Fibroblast of lung (primary cell): Measurements from ENCODE around the gene NLGN4X.

Experiments
- EZH2 ChIP-seq: IDR thresholded peaks from 2 replicates; pipeline ENCODE4 v1.5.1; 2012; ENCODE audit warnings: low read length, control low read depth, mild to moderate bottlenecking; ENCODE audit errors: missing control alignments
- TF ChIP-seq, protein P1 (sequence below), 2 donors: IDR thresholded peaks in 1 of 2; conservative IDR thresholded peaks in 1 of 2; 1 replicate in 1 of 2; 2 replicates in 1 of 2; pipeline ENCODE4 v1.5.1; 2011 to 2012; ENCODE audit warnings: low read length in 2 of 2, control low read depth in 1 of 2, inconsistent platforms in 1 of 2, low read depth in 1 of 2, mild to moderate bottlenecking in 1 of 2

DNA sequence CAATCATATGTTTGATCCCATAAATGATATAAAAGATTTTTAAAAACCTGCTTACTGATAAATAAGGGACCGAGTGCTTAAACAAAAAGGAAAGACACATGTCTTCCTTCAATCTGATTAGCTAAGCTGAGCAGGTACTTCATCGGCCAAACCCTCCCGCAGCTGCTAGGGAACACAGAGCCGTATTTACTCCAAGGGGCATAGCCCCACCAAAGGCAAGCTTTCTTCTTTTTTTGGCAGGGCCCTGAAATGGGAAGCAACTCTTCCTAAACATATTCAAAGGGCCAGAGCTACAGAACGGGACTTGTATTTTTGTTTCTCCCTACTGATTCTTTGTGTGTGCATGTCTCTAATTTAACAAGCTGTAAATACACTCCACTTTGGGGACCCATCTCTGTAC is 337.3 kb downstream of the NLGN4X start:
- TF ChIP-seq, protein P1, sequence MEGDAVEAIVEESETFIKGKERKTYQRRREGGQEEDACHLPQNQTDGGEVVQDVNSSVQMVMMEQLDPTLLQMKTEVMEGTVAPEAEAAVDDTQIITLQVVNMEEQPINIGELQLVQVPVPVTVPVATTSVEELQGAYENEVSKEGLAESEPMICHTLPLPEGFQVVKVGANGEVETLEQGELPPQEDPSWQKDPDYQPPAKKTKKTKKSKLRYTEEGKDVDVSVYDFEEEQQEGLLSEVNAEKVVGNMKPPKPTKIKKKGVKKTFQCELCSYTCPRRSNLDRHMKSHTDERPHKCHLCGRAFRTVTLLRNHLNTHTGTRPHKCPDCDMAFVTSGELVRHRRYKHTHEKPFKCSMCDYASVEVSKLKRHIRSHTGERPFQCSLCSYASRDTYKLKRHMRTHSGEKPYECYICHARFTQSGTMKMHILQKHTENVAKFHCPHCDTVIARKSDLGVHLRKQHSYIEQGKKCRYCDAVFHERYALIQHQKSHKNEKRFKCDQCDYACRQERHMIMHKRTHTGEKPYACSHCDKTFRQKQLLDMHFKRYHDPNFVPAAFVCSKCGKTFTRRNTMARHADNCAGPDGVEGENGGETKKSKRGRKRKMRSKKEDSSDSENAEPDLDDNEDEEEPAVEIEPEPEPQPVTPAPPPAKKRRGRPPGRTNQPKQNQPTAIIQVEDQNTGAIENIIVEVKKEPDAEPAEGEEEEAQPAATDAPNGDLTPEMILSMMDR (conservative IDR thresholded peaks at IDR 0.05 in 1 of 2, IDR thresholded peaks at IDR 0.05 in 1 of 2; ENCODE audit: low read depth in 1 of 2, low read length in 2 of 2): no peak
- no peak for TF ChIP-seq EZH2
